SJCRH30 (cell line): ENCODE results near the gene ANKS1A. TPM values are rescaled to one million over a fixed set of nuclear protein-coding genes. Genes with fewer than 3 reads are reported as not detected.
"Not testable (repeated sequence)": the region's sequence is repeated elsewhere in the genome, so short reads cannot be mapped to it uniquely, and the experiment has no call there.

Experiments used
- DNase-seq, 2 experiments: peaks; one replicate each; pipeline ENCODE4 v3.0.0-alpha.2; 2015 to 2020
- H3K27ac ChIP-seq: fragments of 250-450 bp; sonication (Bioruptor Pico); 2 replicates; pipeline ENCODE4 v1.5.1; 2020; ENCODE audit warnings: mild to moderate bottlenecking, moderate library complexity
- H3K27me3 ChIP-seq: fragments of 250-450 bp; sonication (Bioruptor Pico); 2 replicates; pipeline ENCODE4 v1.5.1; 2020; ENCODE audit warnings: mild to moderate bottlenecking, moderate library complexity
- H3K36me3 ChIP-seq: fragments of 250-450 bp; sonication (Bioruptor Pico); 2 replicates; pipeline ENCODE4 v1.5.1; 2020; ENCODE audit warnings: mild to moderate bottlenecking, moderate library complexity
- H3K4me1 ChIP-seq: fragments of 250-450 bp; sonication (Bioruptor Pico); 2 replicates; pipeline ENCODE4 v1.5.1; 2020; ENCODE audit warnings: mild to moderate bottlenecking, moderate library complexity
- H3K4me3 ChIP-seq: fragments of 250-450 bp; sonication (Bioruptor Pico); 2 replicates; pipeline ENCODE4 v1.5.1; 2020; ENCODE audit warnings: mild to moderate bottlenecking, moderate library complexity
- H3K9me3 ChIP-seq: fragments of 250-450 bp; sonication (Bioruptor Pico); replicated peaks from 2 replicates; pipeline ENCODE4 v1.5.1; 2020; ENCODE audit warnings: mild to moderate bottlenecking, moderate library complexity
- total RNA-seq: library from RNA; depleted of rRNA; stranded (reverse); fragments of >200 nt; shearing (Covaris generic); gene quantifications from 2 replicates; pipeline ENCODE4 v1.2.3, GENCODE V29; 2014; rRNA removed

The ANKS1A gene
- total RNA-seq, 1 experiment from 2014 or later, result 18.2 TPM

- Histone ChIP-seq H3K4me3 (no peak overlapping the region), H3K9me3 (no peaks in the 10 kb centered on the region), H3K36me3 (no peaks in the 10 kb centered on the region), H3K27me3 (no peaks in the 10 kb centered on the region), H3K4me1 (no peaks in the 10 kb centered on the region), H3K27ac (no peak overlapping the region)
- DNase-seq, result no peak
Measured at GRCh38 chr6:35136185-35136584, 247.1 kb downstream of the ANKS1A start.

DNA sequence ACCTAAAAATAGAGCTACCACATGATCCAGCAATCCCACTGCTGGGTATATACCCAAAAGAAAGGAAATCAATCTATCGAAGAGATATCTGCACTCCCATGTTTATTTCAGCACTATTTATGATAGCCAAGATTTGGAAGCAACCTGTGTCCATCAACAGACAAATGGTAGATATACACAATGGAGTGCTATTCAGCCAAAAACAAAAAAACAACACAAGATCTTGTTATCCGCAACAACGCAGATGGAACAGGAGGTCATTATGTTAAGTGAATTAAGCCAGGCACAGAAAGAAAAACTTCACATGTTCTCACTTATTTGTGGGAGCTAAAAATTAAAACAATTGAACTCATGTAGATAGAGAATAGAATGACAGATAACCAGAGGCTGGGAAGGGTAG is 249.1 kb downstream of the ANKS1A start:
- H3K36me3 ChIP-seq, H3K9me3 ChIP-seq, H3K4me1 ChIP-seq, H3K4me3 ChIP-seq, H3K27ac ChIP-seq, DNase-seq, H3K27me3 ChIP-seq: not testable (repeated sequence)

GRCh38 chr6:35139470-35139869 is 250.4 kb downstream of the ANKS1A start:
- Histone ChIP-seq H3K36me3 (no peaks in the 10 kb centered on the region), H3K9me3 (no peaks in the 10 kb centered on the region), H3K4me3 (no peak overlapping the region), H3K27me3 (no peaks in the 10 kb centered on the region), H3K4me1 (peaks cover 8% of the 10 kb centered on the region), H3K27ac (no peak overlapping the region)
- no peak for DNase-seq

GRCh38 chr6:35139924-35140638 is 251.0 kb downstream of the ANKS1A start:
- peak; percentile 57 to 84 for DNase-seq
- Histone ChIP-seq H3K27ac (no peak overlapping the region), H3K36me3 (no peaks in the 10 kb centered on the region), H3K9me3 (no peaks in the 10 kb centered on the region), H3K27me3 (no peaks in the 10 kb centered on the region), H3K4me1 (peaks cover 8% of the 10 kb centered on the region), H3K4me3 (no peak overlapping the region)

DNA sequence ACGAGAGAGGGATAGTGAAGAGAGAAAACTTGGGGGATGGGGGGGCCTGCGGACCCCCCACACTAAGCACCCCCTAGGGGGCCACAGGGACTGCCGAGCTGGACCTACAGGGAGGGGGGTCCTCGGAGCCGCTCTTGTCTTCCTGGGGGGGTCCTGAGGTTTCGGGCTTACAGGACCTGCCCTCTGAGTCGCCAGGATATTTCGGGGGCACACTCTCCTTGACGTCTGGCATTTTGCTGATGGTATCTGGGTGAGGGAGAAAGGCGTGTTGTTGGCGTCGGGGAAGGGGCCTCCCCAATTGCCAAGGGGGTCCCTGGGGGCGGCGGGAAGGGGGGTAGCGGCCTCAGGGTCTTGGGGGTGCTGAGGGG is 251.6 kb downstream of the ANKS1A start:
- Histone ChIP-seq H3K9me3 (no peaks in the 10 kb centered on the region), H3K4me1 (peaks cover 8% of the 10 kb centered on the region), H3K4me3 (no peak overlapping the region), H3K27ac (no peak overlapping the region), H3K27me3 (no peaks in the 10 kb centered on the region), H3K36me3 (no peaks in the 10 kb centered on the region)
- DNase-seq, result no peak

Other genes with a start within 250 kb of the ANKS1A start
- gene ILRUN, start 192.5 kb upstream of the ANKS1A start, total RNA-seq, result 41.4 and 43.3 TPM in 2 replicates
- gene SNRPC, start 131.8 kb upstream of the ANKS1A start, total RNA-seq, result 224 and 233 TPM in 2 replicates
- gene BLTP3A, start 97.2 kb upstream of the ANKS1A start, total RNA-seq, result 6.8 and 8.8 TPM in 2 replicates
- gene TAF11, start 1.2 kb upstream of the ANKS1A start, total RNA-seq, result 50.6 and 54.0 TPM in 2 replicates